Spleen (tissue), 11 donors: ENCODE results near the gene CD300C. TPM values are rescaled to one million over a fixed set of nuclear protein-coding genes. Genes with fewer than 3 reads are reported as not detected.

ENCODE experiments used
- DNase-seq: peaks from one replicate; pipeline ENCODE4 v3.0.0-alpha.2; 2020
- H3K27ac ChIP-seq, 8 donors: fragments of 200-600 bp; sonication (generic) in 7 of 8; 1 replicate in 4 of 8; 2 replicates in 4 of 8; pipeline versions ENCODE4 v1.5.0 to v1.8.0; 2016 to 2021; ENCODE audit warnings: inconsistent platforms in 4 of 8, mild to moderate bottlenecking in 4 of 8, moderate library complexity in 1 of 8
- H3K27me3 ChIP-seq, 7 donors: fragments of 200-600 bp; sonication (generic) in 6 of 7; replicated peaks in 1 of 7; 1 replicate in 4 of 7; 2 replicates in 3 of 7; pipeline versions ENCODE4 v1.5.0 to v1.8.0; 2016 to 2021; ENCODE audit warnings: inconsistent platforms in 3 of 7, mild to moderate bottlenecking in 1 of 7
- H3K36me3 ChIP-seq, 6 donors: fragments of 200-600 bp; sonication (generic) in 5 of 6; 1 replicate in 4 of 6; 2 replicates in 2 of 6; pipeline versions ENCODE4 v1.5.0 to v1.8.0; 2016 to 2021; ENCODE audit warnings: inconsistent platforms in 2 of 6
- H3K4me1 ChIP-seq, 6 donors: fragments of 200-600 bp; sonication (generic) in 5 of 6; 1 replicate in 3 of 6; 2 replicates in 3 of 6; pipeline versions ENCODE4 v1.5.0 to v1.8.0; 2016 to 2021; ENCODE audit warnings: inconsistent platforms in 3 of 6
- H3K4me3 ChIP-seq, 8 donors: fragments of 200-600 bp; sonication (generic) in 7 of 8; 1 replicate in 4 of 8; 2 replicates in 4 of 8; pipeline versions ENCODE4 v1.5.0 to v1.8.0; 2016 to 2021; ENCODE audit warnings: inconsistent platforms in 4 of 8, mild to moderate bottlenecking in 4 of 8, moderate library complexity in 2 of 8
- H3K9me3 ChIP-seq, 8 donors: fragments of 200-600 bp; sonication (generic) in 7 of 8; 1 replicate in 4 of 8; 2 replicates in 4 of 8; pipeline versions ENCODE4 v1.5.0 to v1.8.0; 2016 to 2021; ENCODE audit warnings: inconsistent platforms in 4 of 8
- CTCF ChIP-seq, 11 experiments: fragments of 200-600 bp in 7 of 11; fragments of 450-650 bp in 4 of 11; sonication (generic) in 4 of 11; IDR thresholded peaks in 8 of 11; conservative IDR thresholded peaks in 3 of 11; 1 replicate in 7 of 11; 2 replicates in 4 of 11; pipeline versions ENCODE4 v1.4.0 to v1.8.0; 2016 to 2021; ENCODE audit warnings: antibody characterized with exemption in 11 of 11, inconsistent platforms in 4 of 11, mild to moderate bottlenecking in 1 of 11
- POLR2A ChIP-seq, 3 donors: fragments of 450-650 bp; IDR thresholded peaks; one replicate each; pipeline ENCODE4 v1.5.1; 2017; ENCODE audit warnings: antibody characterized with exemption in 3 of 3, mild to moderate bottlenecking in 1 of 3
- POLR2AphosphoS5 ChIP-seq, 3 donors: sonication (generic); formaldehyde crosslinking; IDR thresholded peaks; one replicate each; pipeline ENCODE4 v1.5.1; 2017; ENCODE audit warnings: antibody characterized with exemption in 3 of 3
- WGBS, 5 donors: extraction: QIAGEN DNeasy Blood & Tissue Kit in 3 of 5; methylation state at CpG; one replicate each; pipeline versions ENCODE4 v1.1.5 to v1.1.7; 2013 to 2018; 5-methylcytosine and 5-hydroxymethylcytosine counted together
- intact Hi-C: fragments of 100-400 bp; cut with DNase I; formaldehyde crosslinking; loops from one replicate; pipeline ENCODE4 v1.15.0; 2023; ENCODE audit warnings: low total_unique reads
- polyA plus RNA-seq, 3 donors: library from polyadenylated mRNA; stranded (reverse); fragments of 200-250 nt; gene quantifications; one replicate each; pipeline ENCODE4 v1.2.1, GENCODE V29; 2013
- total RNA-seq, 7 donors: library from RNA; depleted of rRNA in 3 of 7; stranded (reverse); fragments of >200 nt in 3 of 7; fragmentation: NEBNext Ultra II Directional in 4 of 7; extraction: Animal tissue kit (Norgen Biotek cat#: 25700) in 4 of 7; gene quantifications; one replicate each; pipeline versions ENCODE4 v1.1.0 to v1.2.1, GENCODE V29; 2016 to 2021
- donor health status: healthy with polysubstance abuse.
- donor health status: DM: no; HTN: no; CAD: no; lungs with moderate emphysema.
- donor health status: DM: no; HTN: no; CAD: no.
- donor health status: Bipolar disorder and iron deficiency.
- donor health status: healthy.
- donor health status: DM: no; HTN: no; CAD: no.
- donor health status: DM: yes; HTN: yes; CAD: no.

Gene CD300C
- total and polyA plus RNA-seq, 10 donors = 0.96 to 10.3 (median 5.0) TPM

DNA sequence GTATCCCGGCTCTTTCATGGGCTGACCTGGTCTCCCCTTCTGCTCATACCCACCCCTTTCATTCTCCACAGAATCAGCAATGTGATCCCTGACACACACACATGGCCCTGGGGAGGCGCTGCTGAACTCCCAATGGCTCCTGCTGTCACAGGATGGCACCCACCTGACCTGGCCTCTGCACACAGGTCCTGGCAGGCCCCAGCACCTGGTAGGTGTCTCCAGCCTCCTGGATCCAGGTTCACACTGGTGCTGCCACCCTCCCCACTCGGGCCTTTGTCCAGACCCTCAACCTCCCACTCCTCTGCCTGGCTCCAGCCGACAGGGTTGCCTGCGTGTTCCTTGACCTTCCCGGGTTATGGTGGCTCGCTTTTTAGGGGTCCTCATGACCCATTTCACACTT, 1.3 kb upstream of the CD300C start:
- intact Hi-C loops = no loop called here
- peaks cover 0 to 7% (median 0%) of the 10 kb centered on the region in 6 donors for H3K36me3 ChIP-seq
- H3K27me3 ChIP-seq = peaks cover 0 to 21% (median 0%) of the 10 kb centered on the region in 7 donors
- TF ChIP-seq POLR2AphosphoS5 (IDR thresholded peaks at IDR 0.05) (no peak), POLR2A (IDR thresholded peaks at IDR 0.05) (no peak), CTCF (IDR thresholded peaks at IDR 0.05 in 8 of 11, conservative IDR thresholded peaks at IDR 0.05 in 3 of 11) (no peak)
- DNase-seq = no peak
- H3K27ac ChIP-seq = no peak overlapping the region
- peaks cover 0 to 23% (median 2%) of the 10 kb centered on the region in 6 donors for H3K4me1 ChIP-seq
- H3K9me3 ChIP-seq = no peaks in the 10 kb centered on the region
- WGBS, 5 donors = 87 to 92% (median 90%) methylated on average over 7 of the region's 7 CpGs
- H3K4me3 ChIP-seq = no peak overlapping the region

GRCh38 chr17:74546586-74546985, 671 bp upstream of the CD300C start:
- intact Hi-C loops = no loop called here
- TF ChIP-seq POLR2AphosphoS5 (IDR thresholded peaks at IDR 0.05) = no peak
- TF ChIP-seq CTCF (IDR thresholded peaks at IDR 0.05 in 8 of 11, conservative IDR thresholded peaks at IDR 0.05 in 3 of 11) = no peak
- TF ChIP-seq POLR2A (IDR thresholded peaks at IDR 0.05) = no peak
- no peak for DNase-seq
- Histone ChIP-seq H3K36me3 (peaks cover 0 to 7% (median 0%) of the 10 kb centered on the region in 6 donors), H3K4me3 (no peak overlapping the region), H3K9me3 (no peaks in the 10 kb centered on the region), H3K27me3 (peaks cover 0 to 18% (median 0%) of the 10 kb centered on the region in 7 donors), H3K4me1 (peaks cover 0 to 23% (median 2%) of the 10 kb centered on the region in 6 donors), H3K27ac (peak overlapping the region in 2 of 8 donors; percentile 69 to 79)
- 81 to 92% (median 87%) methylated on average over 7 of the region's 7 CpGs for WGBS, 5 donors

- TF ChIP-seq POLR2AphosphoS5 (IDR thresholded peaks at IDR 0.05) (no peak), POLR2A (IDR thresholded peaks at IDR 0.05) (no peak), CTCF (IDR thresholded peaks at IDR 0.05 in 8 of 11, conservative IDR thresholded peaks at IDR 0.05 in 3 of 11) (no peak)
- no peaks in the 10 kb centered on the region for H3K9me3 ChIP-seq
- no peak for DNase-seq
- H3K4me3 ChIP-seq = peak overlapping the region in 2 of 8 donors; percentile 22 to 45
- intact Hi-C loops = no loop called here
- peaks cover 0 to 23% (median 2%) of the 10 kb centered on the region in 6 donors for H3K4me1 ChIP-seq
- peaks cover 0 to 7% (median 0%) of the 10 kb centered on the region in 6 donors for H3K36me3 ChIP-seq
- peaks cover 0 to 10% (median 0%) of the 10 kb centered on the region in 7 donors for H3K27me3 ChIP-seq
- peak overlapping the region in 6 of 8 donors; percentile 26 to 79 (median 52) for H3K27ac ChIP-seq
- WGBS, 5 donors = 69 to 84% (median 78%) methylated on average over 14 to 16 of the region's 16 CpGs
Measured at GRCh38 chr17:74544991-74545842, 698 bp downstream of the CD300C start.
